Neutrophil (primary cell): ENCODE results near the gene SPAG6.

ENCODE experiments used
- H3K27ac ChIP-seq: fragments of 200-600 bp; sonication (generic); 2 replicates; pipeline ENCODE4 v1.5.1; 2016; ENCODE audit warnings: mild to moderate bottlenecking, moderate library complexity
- H3K27me3 ChIP-seq: fragments of 200-600 bp; sonication (generic); 2 replicates; pipeline ENCODE4 v1.6.0; 2016; ENCODE audit warnings: mild to moderate bottlenecking
- H3K36me3 ChIP-seq: fragments of 200-600 bp; sonication (generic); 2 replicates; pipeline ENCODE4 v1.5.1; 2017
- H3K4me1 ChIP-seq, 2 experiments: fragments of 200-600 bp in 1 of 2; sonication (generic) in 1 of 2; 1 replicate in 1 of 2; 2 replicates in 1 of 2; pipeline versions ENCODE4 v1.5.1 to v1.6.1; 2013 to 2016; ENCODE audit warnings: low read depth in 1 of 2, low read length in 1 of 2, mild to moderate bottlenecking in 1 of 2, moderate library complexity in 1 of 2; ENCODE audit not compliant: control insufficient read depth in 1 of 2, insufficient read depth in 1 of 2
- H3K4me3 ChIP-seq, 2 experiments: fragments of 200-600 bp in 1 of 2; sonication (generic) in 1 of 2; 1 replicate in 1 of 2; 2 replicates in 1 of 2; pipeline ENCODE4 v1.5.1; 2013 to 2016; ENCODE audit warnings: low read depth in 1 of 2, low read length in 1 of 2, mild to moderate bottlenecking in 1 of 2, moderate library complexity in 1 of 2
- H3K9me3 ChIP-seq: fragments of 200-600 bp; sonication (generic); 2 replicates; pipeline ENCODE4 v1.5.1; 2016
- CTCF ChIP-seq: fragments of 200-600 bp; sonication (generic); IDR thresholded peaks from 2 replicates; pipeline ENCODE4 v1.5.1; 2016; ENCODE audit warnings: antibody characterized with exemption

SPAG6 gene

GRCh38 chr10:22335173-22335933, 9.9 kb upstream of the SPAG6 start:
- H3K4me3 ChIP-seq: peak overlapping the region; percentile 73 to 82
- peak; percentile 67 for TF ChIP-seq CTCF
- no peaks in the 10 kb centered on the region for H3K9me3 ChIP-seq
- H3K36me3 ChIP-seq: no peaks in the 10 kb centered on the region
- H3K27ac ChIP-seq: peak overlapping the region; percentile 3
- H3K4me1 ChIP-seq: peaks cover 53 to 56% of the 10 kb centered on the region in 2 experiments
- H3K27me3 ChIP-seq: peaks cover 84% of the 10 kb centered on the region

- no peak overlapping the region for H3K4me3 ChIP-seq
- no peaks in the 10 kb centered on the region for H3K9me3 ChIP-seq
- H3K27ac ChIP-seq: no peak overlapping the region
- H3K27me3 ChIP-seq: peaks cover 100% of the 10 kb centered on the region
- peaks cover 50 to 57% of the 10 kb centered on the region in 2 experiments for H3K4me1 ChIP-seq
- no peaks in the 10 kb centered on the region for H3K36me3 ChIP-seq
- TF ChIP-seq CTCF: no peak
Observed at GRCh38 chr10:22338185-22338900, 7.0 kb upstream of the SPAG6 start.

- H3K27me3 ChIP-seq: peaks cover 100% of the 10 kb centered on the region
- H3K27ac ChIP-seq: no peak overlapping the region
- H3K36me3 ChIP-seq: no peaks in the 10 kb centered on the region
- peaks cover 44 to 52% of the 10 kb centered on the region in 2 experiments for H3K4me1 ChIP-seq
- no peak overlapping the region for H3K4me3 ChIP-seq
- TF ChIP-seq CTCF: no peak
- H3K9me3 ChIP-seq: no peaks in the 10 kb centered on the region
Observed at GRCh38 chr10:22338931-22339330, 6.4 kb upstream of the SPAG6 start.

- Histone ChIP-seq H3K27me3 (peaks cover 100% of the 10 kb centered on the region), H3K27ac (no peak overlapping the region), H3K4me1 (peaks cover 37 to 45% of the 10 kb centered on the region in 2 experiments)
Observed at GRCh38 chr10:22339761-22340328, 5.5 kb upstream of the SPAG6 start.

More at GRCh38 chr10:22339761-22340328, 5.5 kb upstream of the SPAG6 start:
- H3K9me3 ChIP-seq: no peaks in the 10 kb centered on the region
- peak overlapping the region; percentile 72 to 82 for H3K4me3 ChIP-seq
- no peak for TF ChIP-seq CTCF
- no peaks in the 10 kb centered on the region for H3K36me3 ChIP-seq
